Esophagus muscularis mucosa (tissue), 4 donors: ENCODE measurements around the gene JMJD1C. TPM values are rescaled to one million over a fixed set of nuclear protein-coding genes. Genes with fewer than 3 reads are reported as not detected.
"Not testable (repeated sequence)": the region's sequence is repeated elsewhere in the genome, so short reads cannot be mapped to it uniquely, and the experiment has no call there.

Experiments
- DNase-seq: peaks from one replicate; pipeline ENCODE4 v3.0.0-alpha.2; 2017; ENCODE audit errors: extremely low spot score
- H3K27ac ChIP-seq, 4 donors: fragments of 200-600 bp; sonication (generic); replicated peaks in 1 of 4; 1 replicate in 3 of 4; 2 replicates in 1 of 4; pipeline ENCODE4 v1.5.1; 2016 to 2019; ENCODE audit warnings: mild to moderate bottlenecking in 1 of 4
- H3K27me3 ChIP-seq, 4 donors: fragments of 200-600 bp; sonication (generic); one replicate each; pipeline versions ENCODE4 v1.5.1 to v1.6.0; 2016 to 2019
- H3K36me3 ChIP-seq, 4 donors: fragments of 200-600 bp; sonication (generic); one replicate each; pipeline ENCODE4 v1.5.1; 2016 to 2019
- H3K4me1 ChIP-seq, 4 donors: fragments of 200-600 bp; sonication (generic); one replicate each; pipeline ENCODE4 v1.5.1; 2016 to 2019
- H3K4me3 ChIP-seq, 4 donors: fragments of 200-600 bp; sonication (generic); 1 replicate in 2 of 4; 2 replicates in 2 of 4; pipeline ENCODE4 v1.5.1; 2016 to 2019; ENCODE audit warnings: mild to moderate bottlenecking in 4 of 4, moderate library complexity in 1 of 4
- H3K9me3 ChIP-seq, 4 donors: fragments of 200-600 bp; sonication (generic); 1 replicate in 3 of 4; 2 replicates in 1 of 4; pipeline ENCODE4 v1.5.1; 2016 to 2019
- CTCF ChIP-seq, 3 experiments: fragments of 200-600 bp in 2 of 3; fragments of 450-650 bp in 1 of 3; sonication (generic) in 2 of 3; IDR thresholded peaks; one replicate each; pipeline ENCODE4 v1.5.1; 2017 to 2019; ENCODE audit warnings: antibody characterized with exemption in 3 of 3, mild to moderate bottlenecking in 2 of 3, moderate library complexity in 1 of 3
- EP300 ChIP-seq: sonication (generic); formaldehyde crosslinking; IDR thresholded peaks from one replicate; pipeline ENCODE4 v1.6.1; 2017; ENCODE audit warnings: antibody characterized with exemption
- POLR2A ChIP-seq: fragments of 450-650 bp; IDR thresholded peaks from one replicate; pipeline ENCODE4 v1.6.1; 2017; ENCODE audit warnings: antibody characterized with exemption, moderate library complexity, mild to moderate bottlenecking, low read depth
- POLR2AphosphoS5 ChIP-seq, 2 donors: sonication (generic); formaldehyde crosslinking; IDR thresholded peaks; one replicate each; pipeline ENCODE4 v1.6.1; 2017; ENCODE audit warnings: antibody characterized with exemption in 2 of 2
- WGBS: methylation state at CpG from one replicate; pipeline ENCODE4 v1.1.5; 2018; 5-methylcytosine and 5-hydroxymethylcytosine counted together
- intact Hi-C: fragments of 100-400 bp; cut with DNase I; formaldehyde crosslinking; loops from one replicate; pipeline ENCODE4 v1.15.1; 2023
- total RNA-seq, 4 donors: library from RNA; depleted of rRNA; stranded (reverse); fragments of >200 nt; gene quantifications; one replicate each; pipeline versions ENCODE4 v1.1.0 to v1.2.1, GENCODE V29; 2016

JMJD1C gene
- total RNA-seq, 4 donors from 2014 or later = 60.3 to 89.7 (median 79.8) TPM

- DNase-seq = no peak
- Histone ChIP-seq H3K4me3 (no peak overlapping the region), H3K27me3 (no peaks in the 10 kb centered on the region), H3K36me3 (no peaks in the 10 kb centered on the region), H3K4me1 (peaks cover 0 to 6% (median 5%) of the 10 kb centered on the region in 4 donors), H3K27ac (no peak overlapping the region), H3K9me3 (no peaks in the 10 kb centered on the region)
- intact Hi-C loops = no loop called here
- TF ChIP-seq EP300 (no peak), CTCF (IDR thresholded peaks at IDR 0.05) (no peak), POLR2A (no peak), POLR2AphosphoS5 (IDR thresholded peaks at IDR 0.05) (no peak)
- WGBS = 74% methylated on average over 2 of the region's 2 CpGs
Measured at GRCh38 chr10:63294781-63295180, 171.0 kb downstream of the JMJD1C start.

- DNase-seq, H3K27me3 ChIP-seq, H3K36me3 ChIP-seq, intact Hi-C loops, H3K27ac ChIP-seq, H3K9me3 ChIP-seq, H3K4me1 ChIP-seq, H3K4me3 ChIP-seq: not testable (repeated sequence)
- 95% methylated on average over 4 of the region's 4 CpGs for WGBS
Measured at GRCh38 chr10:63292847-63293246, 172.9 kb downstream of the JMJD1C start.

- Histone ChIP-seq H3K27ac (no peak overlapping the region), H3K9me3 (no peaks in the 10 kb centered on the region), H3K27me3 (no peaks in the 10 kb centered on the region), H3K36me3 (no peaks in the 10 kb centered on the region), H3K4me3 (no peak overlapping the region), H3K4me1 (peaks cover 0 to 14% (median 4%) of the 10 kb centered on the region in 4 donors)
- DNase-seq = no peak
- TF ChIP-seq CTCF (IDR thresholded peaks at IDR 0.05) = no peak
- no peak for TF ChIP-seq POLR2A
- TF ChIP-seq POLR2AphosphoS5 (IDR thresholded peaks at IDR 0.05) = no peak
- no peak for TF ChIP-seq EP300
- 89% methylated on average over 1 of the region's 1 CpG for WGBS
- intact Hi-C loops = no loop called here
Measured at GRCh38 chr10:63288170-63288569, 177.6 kb downstream of the JMJD1C start.

GRCh38 chr10:63286754-63287264 is 179.0 kb downstream of the JMJD1C start:
- WGBS = 90% methylated on average over 4 of the region's 4 CpGs
- no peak for DNase-seq
- intact Hi-C loops = no loop called here
- Histone ChIP-seq H3K27ac (no peak overlapping the region), H3K4me1 (peaks cover 0 to 14% (median 4%) of the 10 kb centered on the region in 4 donors), H3K27me3 (no peaks in the 10 kb centered on the region), H3K4me3 (no peak overlapping the region), H3K9me3 (no peaks in the 10 kb centered on the region), H3K36me3 (no peaks in the 10 kb centered on the region)
- TF ChIP-seq POLR2A (no peak), POLR2AphosphoS5 (IDR thresholded peaks at IDR 0.05) (no peak), EP300 (no peak), CTCF (IDR thresholded peaks at IDR 0.05) (no peak)

- no peaks in the 10 kb centered on the region for H3K36me3 ChIP-seq
- no peak overlapping the region for H3K4me3 ChIP-seq
- peaks cover 0 to 14% (median 4%) of the 10 kb centered on the region in 4 donors for H3K4me1 ChIP-seq
- 89% methylated on average over 5 of the region's 5 CpGs for WGBS
- H3K27ac ChIP-seq = no peak overlapping the region
- H3K9me3 ChIP-seq = no peaks in the 10 kb centered on the region
- intact Hi-C loops = no loop called here
- TF ChIP-seq CTCF (IDR thresholded peaks at IDR 0.05) = no peak
- no peak for TF ChIP-seq EP300
- no peak for TF ChIP-seq POLR2A
- no peak for TF ChIP-seq POLR2AphosphoS5 (IDR thresholded peaks at IDR 0.05)
- DNase-seq = no peak
- H3K27me3 ChIP-seq = no peaks in the 10 kb centered on the region
Measured at GRCh38 chr10:63286340-63286739, 179.4 kb downstream of the JMJD1C start.

- DNase-seq, intact Hi-C loops, H3K27ac ChIP-seq, H3K27me3 ChIP-seq, H3K4me3 ChIP-seq, H3K9me3 ChIP-seq, H3K36me3 ChIP-seq: not testable (repeated sequence)
- WGBS = 97% methylated on average over 6 of the region's 6 CpGs
- peaks cover 0 to 14% (median 4%) of the 10 kb centered on the region in 4 donors for H3K4me1 ChIP-seq
Measured at GRCh38 chr10:63283901-63284300, 181.9 kb downstream of the JMJD1C start.
